CD14-positive monocyte (primary cell): Measurements from ENCODE around the gene MVB12B. TPM values are rescaled to one million over a fixed set of nuclear protein-coding genes. Genes with fewer than 3 reads are reported as not detected.

Source experiments
- DNase-seq, 3 donors: peaks; one replicate each; pipeline ENCODE4 v3.0.0-alpha.2; 2011 to 2022
- H2AFZ ChIP-seq: 2 replicates; pipeline ENCODE4 v1.6.0; 2012; ENCODE audit warnings: mild to moderate bottlenecking, low read depth, low read length, inconsistent platforms; ENCODE audit not compliant: insufficient read depth, poor library complexity, severe bottlenecking
- H3K27ac ChIP-seq, 2 donors: 1 replicate in 1 of 2; 2 replicates in 1 of 2; pipeline ENCODE4 v1.5.1; 2012 to 2013; ENCODE audit warnings: low read length in 2 of 2, control low read depth in 1 of 2, inconsistent platforms in 1 of 2, low read depth in 1 of 2, mild to moderate bottlenecking in 1 of 2
- H3K27me3 ChIP-seq, 2 donors: one replicate each; pipeline versions ENCODE4 v1.6.0 to v1.6.1; 2011 to 2013; ENCODE audit warnings: low read length in 2 of 2; ENCODE audit not compliant: control insufficient read depth in 2 of 2, insufficient read depth in 2 of 2
- H3K36me3 ChIP-seq, 2 donors: replicated peaks in 1 of 2; 1 replicate in 1 of 2; 2 replicates in 1 of 2; pipeline versions ENCODE4 v1.5.1 to v1.6.1; 2012 to 2013; ENCODE audit warnings: low read length in 2 of 2, control low read depth in 1 of 2, inconsistent platforms in 1 of 2, mild to moderate bottlenecking in 1 of 2; ENCODE audit not compliant: insufficient read depth in 2 of 2, control insufficient read depth in 1 of 2
- H3K4me1 ChIP-seq, 2 donors: 1 replicate in 1 of 2; 2 replicates in 1 of 2; pipeline versions ENCODE4 v1.5.1 to v1.6.1; 2012 to 2013; ENCODE audit warnings: low read length in 2 of 2, control low read depth in 1 of 2, inconsistent platforms in 1 of 2, mild to moderate bottlenecking in 1 of 2, moderate library complexity in 1 of 2; ENCODE audit not compliant: insufficient read depth in 2 of 2, control insufficient read depth in 1 of 2
- H3K4me2 ChIP-seq: replicated peaks from 2 replicates; pipeline ENCODE3; 2012; ENCODE audit warnings: low read length, moderate library complexity, mild to moderate bottlenecking; ENCODE audit not compliant: poor library complexity, severe bottlenecking; ENCODE audit errors: extremely low read depth
- H3K4me3 ChIP-seq, 3 experiments: fragments of 200-600 bp in 1 of 3; sonication (generic) in 1 of 3; replicated peaks in 1 of 3; 1 replicate in 2 of 3; 2 replicates in 1 of 3; pipeline ENCODE4 v1.5.1; 2011 to 2013; ENCODE audit warnings: low read length in 3 of 3, mild to moderate bottlenecking in 3 of 3, control low read depth in 2 of 3, low read depth in 2 of 3, inconsistent platforms in 1 of 3, moderate library complexity in 1 of 3
- H3K79me2 ChIP-seq: 2 replicates; pipeline ENCODE4 v1.6.0; 2012; ENCODE audit warnings: mild to moderate bottlenecking, control low read depth, inconsistent platforms, low read length, moderate library complexity; ENCODE audit not compliant: insufficient read depth
- H3K9ac ChIP-seq: 2 replicates; pipeline ENCODE4 v1.6.0; 2017; ENCODE audit warnings: low read length, mild to moderate bottlenecking; ENCODE audit not compliant: insufficient read depth, poor library complexity, severe bottlenecking
- H3K9me3 ChIP-seq, 2 donors: replicated peaks in 1 of 2; 1 replicate in 1 of 2; 2 replicates in 1 of 2; pipeline versions ENCODE4 v1.5.1 to v1.6.1; 2012 to 2013; ENCODE audit warnings: low read length in 2 of 2, control low read depth in 1 of 2; ENCODE audit not compliant: control insufficient read depth in 1 of 2, insufficient read depth in 1 of 2
- H4K20me1 ChIP-seq: 2 replicates; pipeline ENCODE4 v1.6.0; 2012; ENCODE audit warnings: mild to moderate bottlenecking, low read length, control low read depth, moderate library complexity; ENCODE audit not compliant: insufficient read depth
- H3K27ac Mint-ChIP-seq, 7 donors: one replicate each; pipeline ENCODE4 v1.8.0; 2020; ENCODE audit warnings: mild to moderate bottlenecking in 7 of 7, mixed read lengths in 7 of 7, moderate library complexity in 6 of 7, inconsistent platforms in 2 of 7
- H3K27me3 Mint-ChIP-seq, 3 donors: one replicate each; pipeline ENCODE4 v1.8.0; 2021 to 2022; ENCODE audit warnings: low read depth in 3 of 3, mild to moderate bottlenecking in 3 of 3, mixed read lengths in 3 of 3, moderate library complexity in 3 of 3, inconsistent platforms in 1 of 3
- H3K36me3 Mint-ChIP-seq, 2 donors: one replicate each; pipeline ENCODE4 v1.8.0; 2020; ENCODE audit warnings: mixed read lengths in 2 of 2, inconsistent platforms in 1 of 2, mild to moderate bottlenecking in 1 of 2
- H3K4me1 Mint-ChIP-seq: one replicate; pipeline ENCODE4 v1.8.0; 2020; ENCODE audit warnings: mild to moderate bottlenecking, mixed read lengths
- H3K4me3 Mint-ChIP-seq, 2 donors: one replicate each; pipeline ENCODE4 v1.8.0; 2020; ENCODE audit warnings: mild to moderate bottlenecking in 2 of 2, mixed read lengths in 2 of 2, moderate library complexity in 1 of 2
- H3K9me3 Mint-ChIP-seq, 7 donors: one replicate each; pipeline ENCODE4 v1.8.0; 2020 to 2022; ENCODE audit warnings: mixed read lengths in 7 of 7, mild to moderate bottlenecking in 6 of 7, moderate library complexity in 6 of 7, inconsistent platforms in 2 of 7
- WGBS: methylation state at CpG from one replicate; pipeline ENCODE4 v1.1.5; 2013; ENCODE audit warnings: missing lambda C conversion rate; ENCODE audit not compliant: insufficient coverage; 5-methylcytosine and 5-hydroxymethylcytosine counted together
- intact Hi-C, 2 donors: fragments of 100-400 bp; cut with micrococcal nuclease; formaldehyde crosslinking; loops; one replicate each; pipeline versions ENCODE4 v1.15.0 to v1.15.1; 2023
- polyA plus RNA-seq, 3 donors: library from polyadenylated mRNA; depleted of rRNA in 1 of 3; unstranded in 2 of 3; stranded (reverse) in 1 of 3; fragments of 300-500 nt in 2 of 3; fragments of >200 nt in 1 of 3; fragmentation: Illumina TruSeq in 2 of 3; gene quantifications; 1 replicate in 2 of 3; 2 replicates in 1 of 3; pipeline ENCODE4 v1.2.3, GENCODE V29; 2012 to 2021
- TF ChIP-seq, protein P1 (sequence below): fragments of 200-600 bp; IDR thresholded peaks from one replicate; pipeline ENCODE4 v1.8.0; 2022; ENCODE audit warnings: antibody characterized with exemption, mild to moderate bottlenecking

The MVB12B gene
- polyA plus RNA-seq, 3 donors = 2.8 to 8.1 (median 3.5) TPM

DNA sequence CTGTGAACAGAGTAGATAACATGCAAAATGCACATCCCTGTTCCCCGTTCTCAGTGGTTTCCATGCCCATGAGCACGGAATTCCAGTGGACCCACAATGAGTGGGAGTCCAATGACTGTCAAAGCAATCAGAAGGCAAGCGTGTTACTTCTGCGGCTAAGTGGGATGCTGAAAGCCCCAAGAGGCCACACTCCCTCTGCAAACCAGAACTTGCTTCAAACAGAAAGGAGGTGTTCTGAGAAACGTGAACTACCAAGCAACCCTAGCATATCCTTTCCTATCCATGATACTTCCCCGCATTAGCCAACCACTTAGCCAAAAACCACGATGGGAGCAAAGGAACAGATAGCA lies 21.7 kb upstream of the MVB12B start:
- H3K9me3 ChIP-seq = no peaks in the 10 kb centered on the region
- no peak overlapping the region for H3K27ac ChIP-seq
- DNase-seq = no peak
- Mint-ChIP-seq H3K4me1 (peaks cover 4% of the 10 kb centered on the region), H3K9me3 (no peaks in the 10 kb centered on the region), H3K27ac (no peak overlapping the region), H3K36me3 (no peaks in the 10 kb centered on the region), H3K4me3 (no peak overlapping the region), H3K27me3 (peaks cover 0 to 2% (median 1%) of the 10 kb centered on the region in 3 donors)
- H2AFZ ChIP-seq = no peak overlapping the region
- H3K27me3 ChIP-seq = no peaks in the 10 kb centered on the region
- H3K79me2 ChIP-seq = no peaks in the 10 kb centered on the region
- H3K36me3 ChIP-seq = no peaks in the 10 kb centered on the region
- H3K4me1 ChIP-seq = no peaks in the 10 kb centered on the region
- no peak overlapping the region for H3K4me3 ChIP-seq
- intact Hi-C loops = loop anchor here (5.0 kb wide), 3 partner anchors 92 to 187 kb away; no protein-coding TSS in a partner anchor
- no peak overlapping the region for H3K9ac ChIP-seq
- no peaks in the 10 kb centered on the region for H4K20me1 ChIP-seq
- H3K4me2 ChIP-seq = no peak overlapping the region
- TF ChIP-seq, protein P1, sequence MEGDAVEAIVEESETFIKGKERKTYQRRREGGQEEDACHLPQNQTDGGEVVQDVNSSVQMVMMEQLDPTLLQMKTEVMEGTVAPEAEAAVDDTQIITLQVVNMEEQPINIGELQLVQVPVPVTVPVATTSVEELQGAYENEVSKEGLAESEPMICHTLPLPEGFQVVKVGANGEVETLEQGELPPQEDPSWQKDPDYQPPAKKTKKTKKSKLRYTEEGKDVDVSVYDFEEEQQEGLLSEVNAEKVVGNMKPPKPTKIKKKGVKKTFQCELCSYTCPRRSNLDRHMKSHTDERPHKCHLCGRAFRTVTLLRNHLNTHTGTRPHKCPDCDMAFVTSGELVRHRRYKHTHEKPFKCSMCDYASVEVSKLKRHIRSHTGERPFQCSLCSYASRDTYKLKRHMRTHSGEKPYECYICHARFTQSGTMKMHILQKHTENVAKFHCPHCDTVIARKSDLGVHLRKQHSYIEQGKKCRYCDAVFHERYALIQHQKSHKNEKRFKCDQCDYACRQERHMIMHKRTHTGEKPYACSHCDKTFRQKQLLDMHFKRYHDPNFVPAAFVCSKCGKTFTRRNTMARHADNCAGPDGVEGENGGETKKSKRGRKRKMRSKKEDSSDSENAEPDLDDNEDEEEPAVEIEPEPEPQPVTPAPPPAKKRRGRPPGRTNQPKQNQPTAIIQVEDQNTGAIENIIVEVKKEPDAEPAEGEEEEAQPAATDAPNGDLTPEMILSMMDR = no peak
- WGBS = 88% methylated on average over 5 of the region's 7 CpGs

DNA sequence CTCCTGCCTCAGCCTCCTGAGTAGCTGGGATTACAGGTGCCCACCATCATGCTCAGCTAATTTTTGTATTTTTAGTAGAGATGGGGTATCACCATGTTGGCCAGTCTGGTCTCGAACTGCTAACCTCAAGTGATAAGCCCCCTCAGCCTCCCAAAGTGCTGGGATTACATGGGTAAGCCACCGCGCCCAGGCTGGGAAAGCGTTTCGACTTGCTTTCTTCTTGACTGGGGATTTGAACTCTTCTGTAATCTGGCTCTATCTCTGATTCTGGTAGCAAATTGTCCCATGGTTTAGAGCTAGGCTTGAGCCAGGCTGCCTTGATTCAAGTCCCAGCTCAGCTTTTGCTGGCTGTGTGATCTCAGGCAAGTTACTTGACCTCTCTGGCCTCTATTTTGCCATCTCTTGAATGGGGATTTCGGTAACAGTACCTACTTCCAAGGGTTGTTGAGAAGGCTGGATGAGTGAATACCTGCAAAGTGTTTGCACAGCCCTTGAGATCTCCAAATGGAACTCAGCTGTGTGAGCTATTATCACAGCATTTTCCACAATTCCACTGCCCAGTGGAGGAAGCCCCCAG lies 20.5 kb upstream of the MVB12B start:
- Histone ChIP-seq H3K4me1 (no peaks in the 10 kb centered on the region), H4K20me1 (no peaks in the 10 kb centered on the region), H3K79me2 (no peaks in the 10 kb centered on the region), H3K4me2 (no peak overlapping the region), H3K4me3 (no peak overlapping the region), H2AFZ (no peak overlapping the region), H3K9me3 (no peaks in the 10 kb centered on the region), H3K36me3 (no peaks in the 10 kb centered on the region), H3K27me3 (no peaks in the 10 kb centered on the region), H3K27ac (no peak overlapping the region), H3K9ac (no peak overlapping the region)
- Mint-ChIP-seq H3K4me3 (no peak overlapping the region), H3K27ac (peak overlapping the region in 1 of 7 donors; percentile 55), H3K4me1 (peaks cover 4% of the 10 kb centered on the region), H3K27me3 (peaks cover 0 to 2% (median 0%) of the 10 kb centered on the region in 3 donors), H3K36me3 (no peaks in the 10 kb centered on the region), H3K9me3 (peaks cover 0 to 1% (median 0%) of the 10 kb centered on the region in 7 donors)
- TF ChIP-seq, protein P1 = no peak
- DNase-seq = no peak
- intact Hi-C loops = no loop called here
- 100% methylated on average over 4 of the region's 6 CpGs for WGBS
